Cardiac ventricle fibroblast (primary cell): ENCODE results near the gene TBC1D2B. TPM values are rescaled to one million over a fixed set of nuclear protein-coding genes. Genes with fewer than 3 reads are reported as not detected.

Source experiments
- total RNA-seq: library from RNA; depleted of rRNA; stranded (reverse); fragments of >200 nt; gene quantifications from 2 replicates; pipeline ENCODE4 v1.2.3, GENCODE V29; 2015

Gene TBC1D2B
- 43.5 and 49.3 TPM in 2 replicates for total RNA-seq

DNA sequence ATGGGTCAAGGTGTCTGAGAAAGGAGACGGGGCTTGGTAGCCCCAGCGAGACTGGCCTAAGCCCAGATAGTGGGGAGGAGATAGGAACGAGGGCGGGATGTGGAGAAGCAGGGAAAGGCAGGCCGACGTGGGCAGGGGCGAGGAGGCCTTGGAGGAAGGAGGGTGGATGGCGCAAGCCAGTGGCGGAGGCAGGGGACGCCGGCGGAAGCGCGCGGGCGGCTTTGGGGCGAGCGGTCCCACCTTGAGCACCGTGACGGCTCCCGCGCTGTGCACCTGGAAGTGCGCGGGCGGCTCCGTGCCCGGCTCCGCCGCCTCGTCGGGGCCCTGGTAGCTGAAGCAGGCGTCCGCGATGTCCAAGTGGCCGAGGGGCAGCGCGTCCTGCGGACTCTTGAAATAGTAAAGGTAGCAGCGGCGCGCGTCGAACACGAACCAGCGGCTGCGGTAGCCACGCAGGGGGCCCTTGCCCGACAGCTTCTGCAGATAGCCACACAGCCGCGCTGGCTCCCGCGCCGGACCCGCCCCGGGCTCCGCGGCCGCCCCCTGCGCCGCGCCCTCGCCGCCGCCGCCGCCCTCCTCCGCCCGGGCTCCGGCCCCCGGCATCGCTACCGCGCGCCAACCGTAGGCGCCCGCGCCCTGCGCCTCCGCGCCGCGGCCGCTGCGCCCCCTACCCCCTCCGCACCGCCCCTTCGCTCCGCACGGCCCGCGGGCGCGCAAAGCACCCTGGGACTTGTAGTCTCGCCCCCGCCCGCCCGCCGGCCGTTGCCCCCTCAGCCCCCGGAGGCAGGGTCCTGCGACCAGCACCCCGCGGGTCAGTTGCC is at the start of gene TBC1D2B:
TSS of gene TBC1D2B (minus strand) at position 659 of the 818 bp plus-strand sequence. CDS start at position 600, 59 bp downstream.

DNA sequence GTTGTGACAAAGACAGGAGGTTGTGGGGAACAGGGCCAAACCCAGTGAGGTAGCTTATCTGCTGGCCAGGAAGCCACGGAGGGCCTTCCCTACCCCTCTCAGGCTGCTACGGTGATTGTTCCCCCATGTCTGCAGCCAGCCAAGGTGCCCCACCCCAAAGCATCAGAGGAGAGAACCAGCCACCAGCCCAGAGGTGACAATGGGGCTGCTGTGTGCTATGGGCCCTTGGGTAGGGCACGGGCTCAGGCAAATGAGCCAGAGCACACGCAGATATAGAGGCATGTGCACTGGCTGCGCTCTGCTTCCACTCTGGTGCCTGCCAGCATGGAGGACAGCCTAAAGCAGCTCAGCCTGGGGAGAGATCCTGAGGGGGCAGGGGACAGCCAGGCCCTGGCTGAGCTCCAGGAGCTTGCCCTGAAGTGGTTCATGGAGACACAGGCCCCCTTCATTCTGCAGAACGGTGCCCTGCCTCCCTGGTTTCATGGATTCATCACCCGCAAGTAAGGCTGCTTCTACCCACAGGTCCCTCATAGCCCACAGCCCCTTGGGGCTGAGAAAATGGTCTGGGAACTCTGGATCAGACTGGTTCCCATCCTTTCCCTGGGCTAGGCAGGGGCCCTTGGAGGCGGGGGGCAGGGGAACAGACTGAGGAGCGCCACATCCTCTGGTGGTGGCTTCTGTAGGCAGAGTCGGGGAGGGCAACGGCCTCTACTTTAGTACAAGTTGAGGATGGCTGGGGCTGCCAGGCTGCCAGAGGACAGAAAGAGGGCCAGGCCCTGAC is 14.9 kb upstream of the TBC1D2B start, which contains the start of gene SH2D7:
TSS of gene SH2D7 (plus strand) at position 301 of the 781 bp plus-strand sequence. CDS start at position 325, 24 bp downstream.

Other genes with a start within 250 kb of the TBC1D2B start
- not detected in 2 replicates for gene SH2D7, start 14.8 kb upstream of the TBC1D2B start, total RNA-seq
- gene CIB2, start 53.7 kb upstream of the TBC1D2B start, total RNA-seq: 4.7 and 4.9 TPM in 2 replicates
- gene IDH3A, start 71.7 kb upstream of the TBC1D2B start, total RNA-seq: 30.3 and 35.9 TPM in 2 replicates
- not detected in 2 replicates for gene ACSBG1, start 156.9 kb upstream of the TBC1D2B start, total RNA-seq
- 2.9 and 3.9 TPM in 2 replicates for gene DNAJA4, start 186.9 kb upstream of the TBC1D2B start, total RNA-seq
- gene SKIC8, start 221.9 kb upstream of the TBC1D2B start, total RNA-seq: 50.4 and 59.5 TPM in 2 replicates